ENCODE results near the gene LNPK. TPM values are rescaled to one million over a fixed set of nuclear protein-coding genes. Genes with fewer than 3 reads are reported as not detected.
"Not testable (repeated sequence)": the region's sequence is repeated elsewhere in the genome, so short reads cannot be mapped to it uniquely, and the experiment has no call there.

Gene LNPK
- total RNA-seq, 1 donor from 2014 or later, result 31.7 TPM

- DNase-seq (ENCODE audit: low spot score in 2 of 2, unreplicated experiment in 2 of 2), result no peak
- no peaks in the 10 kb centered on the region for H3K9me3 Mint-ChIP-seq
- no peaks in the 10 kb centered on the region for H3K36me3 Mint-ChIP-seq
- peaks cover 3% of the 10 kb centered on the region for H3K27me3 Mint-ChIP-seq (ENCODE audit: low read depth)
- H3K4me1 Mint-ChIP-seq, result no peaks in the 10 kb centered on the region
- H3K4me3 Mint-ChIP-seq, result no peak overlapping the region
- TF ChIP-seq, protein P1, sequence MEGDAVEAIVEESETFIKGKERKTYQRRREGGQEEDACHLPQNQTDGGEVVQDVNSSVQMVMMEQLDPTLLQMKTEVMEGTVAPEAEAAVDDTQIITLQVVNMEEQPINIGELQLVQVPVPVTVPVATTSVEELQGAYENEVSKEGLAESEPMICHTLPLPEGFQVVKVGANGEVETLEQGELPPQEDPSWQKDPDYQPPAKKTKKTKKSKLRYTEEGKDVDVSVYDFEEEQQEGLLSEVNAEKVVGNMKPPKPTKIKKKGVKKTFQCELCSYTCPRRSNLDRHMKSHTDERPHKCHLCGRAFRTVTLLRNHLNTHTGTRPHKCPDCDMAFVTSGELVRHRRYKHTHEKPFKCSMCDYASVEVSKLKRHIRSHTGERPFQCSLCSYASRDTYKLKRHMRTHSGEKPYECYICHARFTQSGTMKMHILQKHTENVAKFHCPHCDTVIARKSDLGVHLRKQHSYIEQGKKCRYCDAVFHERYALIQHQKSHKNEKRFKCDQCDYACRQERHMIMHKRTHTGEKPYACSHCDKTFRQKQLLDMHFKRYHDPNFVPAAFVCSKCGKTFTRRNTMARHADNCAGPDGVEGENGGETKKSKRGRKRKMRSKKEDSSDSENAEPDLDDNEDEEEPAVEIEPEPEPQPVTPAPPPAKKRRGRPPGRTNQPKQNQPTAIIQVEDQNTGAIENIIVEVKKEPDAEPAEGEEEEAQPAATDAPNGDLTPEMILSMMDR (IDR thresholded peaks at IDR 0.05; ENCODE audit: unreplicated experiment), result no peak
- H3K27ac Mint-ChIP-seq, result no peak overlapping the region
These were observed 98.0 kb downstream of the LNPK start for GRCh38 chr2:175904035-175904434.

GRCh38 chr2:175903384-175903936, 98.6 kb downstream of the LNPK start:
- Mint-ChIP-seq H3K27me3 (ENCODE audit: low read depth) (peaks cover 3% of the 10 kb centered on the region), H3K4me1 (no peaks in the 10 kb centered on the region), H3K9me3 (no peaks in the 10 kb centered on the region), H3K27ac (no peak overlapping the region), H3K4me3 (no peak overlapping the region), H3K36me3 (no peaks in the 10 kb centered on the region)
- TF ChIP-seq, protein P1 (IDR thresholded peaks at IDR 0.05; ENCODE audit: unreplicated experiment), result no peak
- DNase-seq (ENCODE audit: low spot score in 2 of 2, unreplicated experiment in 2 of 2), result no peak

GRCh38 chr2:175895957-175896356, 106.1 kb downstream of the LNPK start:
- DNase-seq (ENCODE audit: low spot score in 2 of 2, unreplicated experiment in 2 of 2); H3K36me3 Mint-ChIP-seq; H3K27ac Mint-ChIP-seq; H3K4me3 Mint-ChIP-seq; H3K4me1 Mint-ChIP-seq: not testable (repeated sequence)
- Mint-ChIP-seq H3K27me3 (ENCODE audit: low read depth) (peaks cover 26% of the 10 kb centered on the region), H3K9me3 (peaks cover 15% of the 10 kb centered on the region)

DNA sequence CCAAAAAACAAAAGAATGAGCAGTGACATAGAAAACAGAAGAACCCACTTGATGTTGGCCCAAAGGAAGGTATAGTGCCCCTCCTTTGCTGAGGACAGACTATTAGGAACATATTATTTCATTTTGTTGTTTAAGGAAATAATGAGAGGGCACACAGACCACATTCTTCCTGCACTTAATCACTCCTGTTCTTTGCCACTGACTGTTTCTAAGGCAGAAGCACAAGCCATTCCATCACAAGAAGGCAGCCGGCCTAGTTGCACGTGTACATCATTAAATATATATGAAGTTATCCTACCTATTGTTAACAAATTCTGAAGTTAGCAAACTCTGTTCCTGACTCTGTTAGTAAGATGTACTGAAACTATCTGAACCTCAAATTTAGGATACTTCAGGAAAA, 110.0 kb downstream of the LNPK start:
- peaks cover 39% of the 10 kb centered on the region for H3K27me3 Mint-ChIP-seq (ENCODE audit: low read depth)
- no peak overlapping the region for H3K27ac Mint-ChIP-seq
- TF ChIP-seq, protein P1 (IDR thresholded peaks at IDR 0.05; ENCODE audit: unreplicated experiment), result no peak
- H3K36me3 Mint-ChIP-seq, result peaks cover 4% of the 10 kb centered on the region
- no peak overlapping the region for H3K4me3 Mint-ChIP-seq
- DNase-seq (ENCODE audit: low spot score in 2 of 2, unreplicated experiment in 2 of 2), result no peak
- H3K4me1 Mint-ChIP-seq, result peaks cover 9% of the 10 kb centered on the region
- peaks cover 15% of the 10 kb centered on the region for H3K9me3 Mint-ChIP-seq

DNA sequence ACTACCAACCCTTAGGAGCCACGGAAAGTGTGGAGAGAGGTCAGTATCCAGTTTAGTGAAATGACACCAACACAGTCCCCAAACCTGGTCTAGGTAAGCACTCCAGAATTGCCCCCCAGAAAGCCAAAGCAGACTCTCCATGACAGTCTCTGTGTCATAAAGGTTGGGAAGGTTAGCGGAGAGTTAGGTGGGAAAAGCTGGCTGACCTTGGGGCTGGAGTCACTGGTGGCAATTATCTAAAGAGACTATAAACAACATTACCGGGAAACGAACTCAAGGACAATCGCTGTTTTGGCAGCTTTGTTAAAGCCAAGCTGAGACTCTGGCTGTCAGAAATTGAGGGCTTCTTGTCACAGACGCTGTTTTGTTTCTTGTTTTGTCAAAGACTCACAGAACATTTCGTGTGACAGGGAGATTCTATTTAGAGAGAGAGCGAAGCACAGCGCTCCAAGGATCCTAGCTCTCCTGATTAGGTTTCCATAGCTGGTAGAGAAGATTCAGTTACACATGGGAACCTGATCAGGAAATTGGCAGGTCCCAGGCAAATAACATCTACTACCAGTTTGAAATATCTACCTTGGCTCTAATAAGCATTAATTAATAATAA, 111.3 kb downstream of the LNPK start:
- Mint-ChIP-seq H3K36me3 (peaks cover 4% of the 10 kb centered on the region), H3K4me1 (peaks cover 9% of the 10 kb centered on the region), H3K4me3 (no peak overlapping the region), H3K27me3 (ENCODE audit: low read depth) (peaks cover 39% of the 10 kb centered on the region), H3K27ac (no peak overlapping the region), H3K9me3 (peaks cover 11% of the 10 kb centered on the region)
- no peak for DNase-seq (ENCODE audit: low spot score in 2 of 2, unreplicated experiment in 2 of 2)
- TF ChIP-seq, protein P1 (IDR thresholded peaks at IDR 0.05; ENCODE audit: unreplicated experiment), result no peak

GRCh38 chr2:175889701-175890302, 112.3 kb downstream of the LNPK start:
- DNase-seq (ENCODE audit: low spot score in 2 of 2, unreplicated experiment in 2 of 2), result no peak
- Mint-ChIP-seq H3K4me3 (no peak overlapping the region), H3K36me3 (no peaks in the 10 kb centered on the region), H3K27me3 (ENCODE audit: low read depth) (peaks cover 39% of the 10 kb centered on the region), H3K9me3 (peaks cover 4% of the 10 kb centered on the region), H3K27ac (no peak overlapping the region), H3K4me1 (peaks cover 9% of the 10 kb centered on the region)
- TF ChIP-seq, protein P1 (IDR thresholded peaks at IDR 0.05; ENCODE audit: unreplicated experiment), result no peak

Measured in mesothelial cell of epicardium (in vitro differentiated cells).